ENCODE measurements around the gene STK32C. TPM values are rescaled to one million over a fixed set of nuclear protein-coding genes. Genes with fewer than 3 reads are reported as not detected.

STK32C gene
- polyA plus RNA-seq, 2 of the 4 experiments (the other 2 are of a cell fraction), result 29.9 to 43.6 TPM

DNA sequence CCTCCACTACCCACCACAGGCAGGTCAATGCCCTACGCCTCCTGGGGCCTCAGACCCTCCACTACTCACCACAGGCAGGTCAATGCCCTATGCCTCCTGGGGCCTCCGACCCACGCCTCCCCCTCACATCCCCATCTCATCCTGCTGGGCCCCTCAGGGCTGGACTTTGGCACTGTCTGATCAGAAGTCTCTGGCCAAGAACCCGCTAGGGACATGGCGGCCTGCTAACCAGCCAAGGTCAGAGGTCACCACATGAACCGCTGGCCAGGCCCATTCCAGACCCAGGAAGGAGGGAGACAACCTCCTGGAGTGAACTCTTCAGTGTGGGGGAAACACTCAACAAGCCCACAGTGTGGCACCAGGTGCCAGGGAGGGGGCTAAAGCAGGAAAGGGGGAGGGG lies 55.8 kb downstream of the STK32C start:
- CTCF ChIA-PET, result interaction anchor here (0.7 to 1.8 kb wide), 2 partner anchors 10 to 99 kb away, joined by 4 read pairs; no protein-coding TSS in a partner anchor
- 95% methylated on average over 3 of the region's 6 CpGs for WGBS (ENCODE audit: missing lambda C conversion rate)
- no peak for DNase-seq (ENCODE audit: low read depth in 1 of 2, low spot score in 1 of 2)
- ATAC-seq, result no peak
- TF ChIP-seq, protein P1, sequence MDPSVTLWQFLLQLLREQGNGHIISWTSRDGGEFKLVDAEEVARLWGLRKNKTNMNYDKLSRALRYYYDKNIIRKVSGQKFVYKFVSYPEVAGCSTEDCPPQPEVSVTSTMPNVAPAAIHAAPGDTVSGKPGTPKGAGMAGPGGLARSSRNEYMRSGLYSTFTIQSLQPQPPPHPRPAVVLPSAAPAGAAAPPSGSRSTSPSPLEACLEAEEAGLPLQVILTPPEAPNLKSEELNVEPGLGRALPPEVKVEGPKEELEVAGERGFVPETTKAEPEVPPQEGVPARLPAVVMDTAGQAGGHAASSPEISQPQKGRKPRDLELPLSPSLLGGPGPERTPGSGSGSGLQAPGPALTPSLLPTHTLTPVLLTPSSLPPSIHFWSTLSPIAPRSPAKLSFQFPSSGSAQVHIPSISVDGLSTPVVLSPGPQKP (IDR thresholded peaks at IDR 0.05; ENCODE audit: low read depth, low read length), result no peak
- TF ChIP-seq JUN (IDR thresholded peaks at IDR 0.05), result no peak
- no peak overlapping the region for H3K27ac ChIP-seq
- no peak overlapping the region for H3K4me2 ChIP-seq
- no peak overlapping the region for H3K4me3 ChIP-seq
- H3K9me3 ChIP-seq, result no peaks in the 10 kb centered on the region
- FAIRE-seq, result no peak
- H3K4me1 ChIP-seq, result peaks cover 10% of the 10 kb centered on the region
- POLR2A ChIA-PET, result no interaction called here

GRCh38 chr10:132250481-132251475 lies 57.0 kb downstream of the STK32C start:
- CTCF ChIA-PET, result no interaction called here
- WGBS (ENCODE audit: missing lambda C conversion rate), result 75% methylated on average over 24 of the region's 30 CpGs
- peaks cover 10% of the 10 kb centered on the region for H3K4me1 ChIP-seq
- H3K4me2 ChIP-seq, result no peak overlapping the region
- POLR2A ChIA-PET, result no interaction called here
- FAIRE-seq (no peak), DNase-seq (ENCODE audit: low read depth in 1 of 2, low spot score in 1 of 2) (no peak), ATAC-seq (no peak)
- TF ChIP-seq MAZ (IDR thresholded peaks at IDR 0.05; ENCODE audit: borderline replicate concordance, low read depth, low read length) (no peak), HOXA7 (CRISPR knock-in tag; IDR thresholded peaks at IDR 0.05) (no peak), SREBF2 (IDR thresholded peaks at IDR 0.05) (no peak), EHF (CRISPR knock-in tag; IDR thresholded peaks at IDR 0.05) (no peak), RFX5 (IDR thresholded peaks at IDR 0.05) (no peak), ZNF302 (CRISPR knock-in tag; IDR thresholded peaks at IDR 0.05) (no peak), JUN (IDR thresholded peaks at IDR 0.05) (no peak), FOSL2 (IDR thresholded peaks at IDR 0.05) (no peak), FOSL2 (CRISPR knock-in tag; IDR thresholded peaks at IDR 0.05) (no peak), REST (IDR thresholded peaks at IDR 0.05) (no peak), MYC (IDR thresholded peaks at IDR 0.05; ENCODE audit: borderline replicate concordance, low read length) (no peak), POLR2AphosphoS2 (conservative IDR thresholded peaks at IDR 0.05; ENCODE audit: low read length) (no peak), KDM1A (IDR thresholded peaks at IDR 0.05; ENCODE audit: low read depth) (no peak), TP53 (CRISPR knock-in tag; IDR thresholded peaks at IDR 0.05) (no peak), NPAS2 (CRISPR knock-in tag; IDR thresholded peaks at IDR 0.05; ENCODE audit: borderline replicate concordance) (no peak), FOXS1 (CRISPR knock-in tag; IDR thresholded peaks at IDR 0.05) (no peak), RCOR1 (IDR thresholded peaks at IDR 0.05; ENCODE audit: low read depth, low read length) (no peak), ESRRA (IDR thresholded peaks at IDR 0.05; ENCODE audit: borderline replicate concordance, low read length) (no peak)
- H3K9me3 ChIP-seq, result no peaks in the 10 kb centered on the region
- no peak overlapping the region for H3K4me3 ChIP-seq
- no peak overlapping the region for H3K27ac ChIP-seq

Data from A549 (cell line).